ENCODE measurements around the gene C1orf21.

C1orf21 gene

DNA sequence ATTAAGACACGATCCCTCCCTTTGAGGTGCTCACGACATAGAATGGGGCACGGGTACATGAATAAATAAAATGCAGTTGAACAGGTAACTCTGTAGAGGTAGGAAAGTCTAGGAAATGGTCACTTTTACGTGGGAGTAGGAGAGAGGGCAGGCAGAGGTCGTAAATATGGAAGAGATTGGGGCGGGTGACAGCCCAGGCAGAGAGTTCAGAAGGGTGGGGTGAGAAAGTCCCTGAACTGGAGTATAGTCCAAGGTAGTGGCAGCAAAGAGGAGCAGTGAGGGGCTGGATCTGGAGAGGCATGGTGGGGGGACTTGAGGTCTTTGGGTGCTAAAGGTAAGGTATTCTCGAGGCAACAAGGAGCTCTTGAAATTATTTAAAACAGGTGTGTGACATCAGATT, 147.9 kb downstream of the C1orf21 start:
- no peaks in the 10 kb centered on the region for H3K27me3 ChIP-seq (ENCODE audit: control insufficient read depth, insufficient read depth, low read length)
- no peak overlapping the region for H3K4me3 ChIP-seq (ENCODE audit: low read depth, low read length)
- no peaks in the 10 kb centered on the region for H3K36me3 ChIP-seq (ENCODE audit: control insufficient read depth, insufficient read depth, low read length)
- H3K27ac ChIP-seq (ENCODE audit: low read depth, low read length), result no peak overlapping the region
- H3K9ac ChIP-seq (ENCODE audit: low read length), result no peak overlapping the region
- no peaks in the 10 kb centered on the region for H3K4me1 ChIP-seq (ENCODE audit: control insufficient read depth, insufficient read depth, low read length)
- H3K9me3 ChIP-seq (ENCODE audit: control insufficient read depth, insufficient read depth, low read depth, low read length), result no peaks in the 10 kb centered on the region

DNA sequence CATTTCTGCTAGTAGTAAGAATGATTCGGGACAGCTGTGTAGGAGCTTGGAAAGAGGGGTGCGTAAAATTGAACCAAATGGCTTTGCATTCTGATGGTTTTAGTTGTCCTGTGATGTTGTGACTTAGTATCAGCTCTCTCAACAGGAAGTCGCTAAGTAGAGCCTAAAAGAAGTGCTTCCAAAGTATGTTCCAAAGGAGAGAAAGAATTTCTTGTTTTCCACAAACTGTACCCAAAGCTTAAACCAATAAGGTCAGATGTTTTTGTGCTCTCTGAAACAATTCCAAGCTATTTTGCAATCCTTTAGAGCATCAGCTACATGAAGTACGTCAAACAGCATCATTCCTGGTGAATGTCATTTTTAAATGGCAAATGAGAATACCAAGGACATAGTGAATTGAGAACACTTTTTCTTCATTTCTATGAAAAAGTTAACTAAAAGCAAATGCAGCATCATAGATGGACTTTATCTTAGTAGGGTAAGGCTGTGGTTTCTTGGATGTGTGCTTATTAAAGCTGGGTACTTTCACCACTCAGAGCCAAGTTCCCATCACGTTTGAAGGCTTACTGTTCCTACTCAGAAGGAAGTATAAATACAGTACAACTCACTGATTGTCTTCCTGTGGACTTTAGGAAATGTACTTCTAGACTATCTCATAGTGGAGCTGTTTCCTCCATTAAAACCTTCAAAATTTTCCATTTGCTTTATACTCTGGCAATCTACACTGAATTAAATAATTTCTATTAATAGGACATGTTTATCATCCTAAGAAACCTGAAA, 148.6 kb downstream of the C1orf21 start:
- Histone ChIP-seq H3K4me3 (ENCODE audit: low read depth, low read length) (no peak overlapping the region), H3K36me3 (ENCODE audit: control insufficient read depth, insufficient read depth, low read length) (no peaks in the 10 kb centered on the region)

DNA sequence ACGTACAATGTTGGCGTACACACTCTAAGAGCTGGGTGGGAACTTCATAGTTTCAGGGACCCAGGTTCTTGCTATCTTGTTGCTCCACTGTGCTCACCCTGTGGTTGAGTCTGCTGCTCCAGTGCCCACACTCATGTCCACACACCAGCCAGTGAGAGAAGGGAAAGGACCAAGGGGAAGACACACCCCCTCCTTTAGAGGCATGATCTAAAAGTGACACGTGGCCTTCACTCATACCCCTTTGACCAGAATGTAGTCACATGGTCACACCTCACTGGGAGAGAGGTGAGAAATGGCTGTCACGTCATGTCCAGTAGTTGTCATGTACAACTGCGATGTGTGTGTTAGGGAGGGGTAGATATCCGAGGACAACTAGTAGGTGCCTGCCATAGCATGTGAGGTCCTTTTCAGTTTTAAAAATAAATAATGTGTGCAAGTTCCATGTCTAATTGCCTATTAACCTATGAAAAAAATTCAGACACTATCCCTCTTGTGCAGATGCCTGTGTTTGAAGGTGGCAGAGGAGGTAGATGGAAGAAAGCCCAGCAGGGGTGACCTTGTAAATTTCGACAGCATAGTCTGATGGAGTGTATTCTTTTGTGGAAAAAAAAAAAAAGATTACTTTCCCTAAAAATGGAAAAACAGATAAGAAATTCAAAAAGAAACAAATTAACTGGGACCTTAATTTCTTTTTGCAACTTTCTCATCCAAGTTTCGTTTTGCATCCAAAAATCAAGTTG, 149.6 kb downstream of the C1orf21 start:
- Histone ChIP-seq H3K27ac (ENCODE audit: low read depth, low read length) (no peak overlapping the region), H3K4me1 (ENCODE audit: control insufficient read depth, insufficient read depth, low read length) (no peaks in the 10 kb centered on the region), H3K36me3 (ENCODE audit: control insufficient read depth, insufficient read depth, low read length) (no peaks in the 10 kb centered on the region), H3K9ac (ENCODE audit: low read length) (no peak overlapping the region), H3K9me3 (ENCODE audit: control insufficient read depth, insufficient read depth, low read depth, low read length) (no peaks in the 10 kb centered on the region), H3K27me3 (ENCODE audit: control insufficient read depth, insufficient read depth, low read length) (no peaks in the 10 kb centered on the region), H3K4me3 (ENCODE audit: low read depth, low read length) (no peak overlapping the region)

More for the DNA sequence above, 148.6 kb downstream of the C1orf21 start:
- Histone ChIP-seq H3K4me1 (ENCODE audit: control insufficient read depth, insufficient read depth, low read length) (no peaks in the 10 kb centered on the region), H3K9ac (ENCODE audit: low read length) (no peak overlapping the region), H3K9me3 (ENCODE audit: control insufficient read depth, insufficient read depth, low read depth, low read length) (no peaks in the 10 kb centered on the region), H3K27ac (ENCODE audit: low read depth, low read length) (no peak overlapping the region), H3K27me3 (ENCODE audit: control insufficient read depth, insufficient read depth, low read length) (no peaks in the 10 kb centered on the region)

DNA sequence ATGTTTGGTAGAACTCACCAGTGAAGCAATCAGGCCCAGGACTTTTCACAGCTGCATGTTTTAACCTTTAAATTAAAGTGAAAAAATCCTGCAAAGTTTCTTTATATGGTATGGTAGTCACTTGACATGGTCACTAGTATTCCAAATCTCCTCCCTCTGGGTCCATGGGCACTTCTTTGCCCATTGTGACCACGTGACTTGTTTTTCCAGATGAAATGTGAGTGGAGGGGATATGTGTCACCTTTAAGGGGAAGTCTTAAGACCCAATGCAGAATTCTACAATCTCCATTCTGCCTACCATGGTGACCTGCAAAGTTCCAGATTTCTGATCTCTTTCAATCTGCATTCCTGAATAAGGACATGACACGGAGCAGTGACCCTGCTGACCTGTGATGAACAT, 152.8 kb downstream of the C1orf21 start:
- Histone ChIP-seq H3K36me3 (ENCODE audit: control insufficient read depth, insufficient read depth, low read length) (no peaks in the 10 kb centered on the region), H3K27ac (ENCODE audit: low read depth, low read length) (no peak overlapping the region), H3K4me3 (ENCODE audit: low read depth, low read length) (no peak overlapping the region), H3K9me3 (ENCODE audit: control insufficient read depth, insufficient read depth, low read depth, low read length) (no peaks in the 10 kb centered on the region), H3K4me1 (ENCODE audit: control insufficient read depth, insufficient read depth, low read length) (no peaks in the 10 kb centered on the region), H3K27me3 (ENCODE audit: control insufficient read depth, insufficient read depth, low read length) (no peaks in the 10 kb centered on the region), H3K9ac (ENCODE audit: low read length) (no peak overlapping the region)

DNA sequence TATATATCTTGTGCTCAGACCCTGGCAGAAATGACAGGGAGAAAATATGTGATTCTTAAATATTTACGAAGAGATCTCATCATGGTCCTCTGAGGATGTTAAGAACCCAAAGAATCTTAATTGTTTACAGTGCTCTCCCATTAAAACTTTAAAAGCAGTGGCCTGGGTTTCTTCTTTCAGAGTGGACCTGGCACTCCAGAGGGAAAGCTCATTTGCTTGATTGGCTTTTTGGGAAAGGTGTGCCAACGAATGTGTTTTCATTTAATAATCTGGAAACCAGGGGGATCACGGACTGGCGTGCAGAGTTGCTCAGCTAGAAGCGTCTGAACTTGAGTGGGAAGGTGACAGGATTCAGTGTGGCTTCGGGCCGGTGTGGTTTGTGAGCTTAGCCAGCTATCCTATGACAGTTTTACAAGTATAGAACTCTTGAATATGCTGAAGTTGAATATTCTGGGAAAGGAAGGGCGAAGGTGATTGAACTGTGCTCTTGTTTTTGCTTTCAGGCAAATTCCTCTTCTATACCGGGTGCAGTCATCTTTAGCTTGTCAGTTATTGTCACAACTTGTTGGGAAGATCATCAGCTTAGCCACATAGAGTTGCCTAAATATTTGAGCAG, 154.8 kb downstream of the C1orf21 start:
- Histone ChIP-seq H3K9ac (ENCODE audit: low read length) (no peak overlapping the region), H3K4me3 (ENCODE audit: low read depth, low read length) (no peak overlapping the region), H3K36me3 (ENCODE audit: control insufficient read depth, insufficient read depth, low read length) (no peaks in the 10 kb centered on the region), H3K27me3 (ENCODE audit: control insufficient read depth, insufficient read depth, low read length) (no peaks in the 10 kb centered on the region), H3K4me1 (ENCODE audit: control insufficient read depth, insufficient read depth, low read length) (no peaks in the 10 kb centered on the region), H3K27ac (ENCODE audit: low read depth, low read length) (no peak overlapping the region), H3K9me3 (ENCODE audit: control insufficient read depth, insufficient read depth, low read depth, low read length) (no peaks in the 10 kb centered on the region)

DNA sequence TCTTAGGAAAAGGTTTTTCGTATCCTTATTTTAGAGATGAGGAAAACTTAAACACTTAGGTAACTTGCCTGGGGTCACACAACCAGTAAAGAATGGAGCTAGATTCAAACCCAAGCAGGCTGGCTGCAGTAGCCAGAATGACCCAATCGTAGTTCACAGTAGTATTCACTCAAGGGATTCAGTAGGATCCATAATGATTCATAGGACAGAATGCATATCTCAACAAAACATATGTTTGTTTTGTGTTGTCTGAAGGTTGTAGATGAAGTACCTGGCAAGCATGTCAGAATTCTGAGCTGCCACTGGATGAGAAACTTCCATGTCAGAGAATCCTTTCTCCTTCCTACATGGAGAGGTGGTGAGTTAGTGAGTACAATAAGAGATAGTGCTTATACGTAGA, 155.5 kb downstream of the C1orf21 start:
- Histone ChIP-seq H3K36me3 (ENCODE audit: control insufficient read depth, insufficient read depth, low read length) (no peaks in the 10 kb centered on the region), H3K9ac (ENCODE audit: low read length) (no peak overlapping the region), H3K9me3 (ENCODE audit: control insufficient read depth, insufficient read depth, low read depth, low read length) (no peaks in the 10 kb centered on the region), H3K27ac (ENCODE audit: low read depth, low read length) (no peak overlapping the region), H3K4me3 (ENCODE audit: low read depth, low read length) (no peak overlapping the region), H3K27me3 (ENCODE audit: control insufficient read depth, insufficient read depth, low read length) (no peaks in the 10 kb centered on the region), H3K4me1 (ENCODE audit: control insufficient read depth, insufficient read depth, low read length) (no peaks in the 10 kb centered on the region)

DNA sequence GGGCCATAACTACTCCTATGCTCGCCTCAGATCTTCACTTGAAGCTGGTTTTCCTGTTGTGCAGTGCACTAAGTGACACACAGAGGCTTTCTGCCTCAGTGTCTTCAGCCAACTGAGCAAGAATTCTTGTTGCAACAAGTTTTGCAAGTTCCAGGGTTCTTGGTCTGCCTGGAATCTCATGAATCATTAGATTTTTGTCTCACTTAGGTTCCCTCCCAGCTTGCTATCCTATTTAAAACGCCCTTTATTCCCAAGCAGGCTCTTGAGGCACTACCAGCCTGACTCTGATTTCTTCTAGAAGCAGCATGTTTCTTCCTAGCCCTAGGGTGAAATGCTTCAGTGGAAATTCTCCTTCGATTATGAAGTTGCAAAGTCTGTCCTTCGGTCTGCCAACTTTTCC, 158.8 kb downstream of the C1orf21 start:
- H3K4me3 ChIP-seq (ENCODE audit: low read depth, low read length), result no peak overlapping the region
- H3K36me3 ChIP-seq (ENCODE audit: control insufficient read depth, insufficient read depth, low read length), result no peaks in the 10 kb centered on the region
- H3K27me3 ChIP-seq (ENCODE audit: control insufficient read depth, insufficient read depth, low read length), result no peaks in the 10 kb centered on the region
- H3K9ac ChIP-seq (ENCODE audit: low read length), result no peak overlapping the region
- no peak overlapping the region for H3K27ac ChIP-seq (ENCODE audit: low read depth, low read length)
- no peaks in the 10 kb centered on the region for H3K9me3 ChIP-seq (ENCODE audit: control insufficient read depth, insufficient read depth, low read depth, low read length)
- no peaks in the 10 kb centered on the region for H3K4me1 ChIP-seq (ENCODE audit: control insufficient read depth, insufficient read depth, low read length)

DNA sequence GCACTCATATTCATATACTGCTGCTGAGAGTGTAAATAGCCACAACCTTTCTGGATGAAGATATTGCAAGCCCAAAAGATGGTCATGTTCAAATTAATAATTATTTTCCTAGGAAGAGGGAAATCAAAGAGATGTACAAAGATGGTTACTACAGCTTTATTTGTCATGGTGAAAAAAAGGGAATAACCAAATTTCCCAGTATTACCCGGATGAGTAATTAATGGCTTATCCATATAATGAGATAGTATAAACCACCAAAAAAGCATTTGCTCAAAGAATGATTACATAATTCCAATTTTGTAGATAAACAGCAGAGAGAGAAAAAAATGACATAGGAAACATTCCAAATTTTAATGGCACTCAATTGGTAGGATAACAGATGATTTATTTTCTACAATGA, 165.6 kb downstream of the C1orf21 start:
- no peaks in the 10 kb centered on the region for H3K27me3 ChIP-seq (ENCODE audit: control insufficient read depth, insufficient read depth, low read length)
- no peaks in the 10 kb centered on the region for H3K9me3 ChIP-seq (ENCODE audit: control insufficient read depth, insufficient read depth, low read depth, low read length)
- no peaks in the 10 kb centered on the region for H3K36me3 ChIP-seq (ENCODE audit: control insufficient read depth, insufficient read depth, low read length)
- no peak overlapping the region for H3K27ac ChIP-seq (ENCODE audit: low read depth, low read length)
- H3K9ac ChIP-seq (ENCODE audit: low read length), result no peak overlapping the region
- H3K4me3 ChIP-seq (ENCODE audit: low read depth, low read length), result no peak overlapping the region
- H3K4me1 ChIP-seq (ENCODE audit: control insufficient read depth, insufficient read depth, low read length), result peaks cover 4% of the 10 kb centered on the region; the same call in 1 of the 2 replicates

DNA sequence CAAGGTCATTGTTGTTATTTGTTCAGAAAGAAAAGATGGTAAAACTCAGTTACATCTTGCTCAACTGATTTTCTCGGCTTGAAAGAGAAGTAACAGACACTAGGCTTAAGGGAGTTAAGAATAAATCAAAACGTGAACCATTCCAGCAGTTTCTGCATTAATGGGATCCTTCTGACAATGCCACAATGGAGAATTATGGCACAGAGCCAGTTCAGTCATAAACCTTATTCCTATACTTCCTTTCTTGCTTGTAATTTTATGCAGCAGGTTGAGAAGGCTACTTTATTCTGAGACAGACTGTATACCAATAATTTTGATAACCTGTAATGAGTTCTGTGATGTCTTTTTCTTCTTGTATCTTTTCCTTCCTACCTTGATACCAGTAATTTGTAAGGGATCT, 167.0 kb downstream of the C1orf21 start:
- Histone ChIP-seq H3K4me3 (ENCODE audit: low read depth, low read length) (no peak overlapping the region), H3K4me1 (ENCODE audit: control insufficient read depth, insufficient read depth, low read length) (peaks cover 4% of the 10 kb centered on the region; the same call in 1 of the 2 replicates), H3K27ac (ENCODE audit: low read depth, low read length) (no peak overlapping the region), H3K9me3 (ENCODE audit: control insufficient read depth, insufficient read depth, low read depth, low read length) (no peaks in the 10 kb centered on the region), H3K9ac (ENCODE audit: low read length) (no peak overlapping the region), H3K27me3 (ENCODE audit: control insufficient read depth, insufficient read depth, low read length) (no peaks in the 10 kb centered on the region), H3K36me3 (ENCODE audit: control insufficient read depth, insufficient read depth, low read length) (no peaks in the 10 kb centered on the region)

DNA sequence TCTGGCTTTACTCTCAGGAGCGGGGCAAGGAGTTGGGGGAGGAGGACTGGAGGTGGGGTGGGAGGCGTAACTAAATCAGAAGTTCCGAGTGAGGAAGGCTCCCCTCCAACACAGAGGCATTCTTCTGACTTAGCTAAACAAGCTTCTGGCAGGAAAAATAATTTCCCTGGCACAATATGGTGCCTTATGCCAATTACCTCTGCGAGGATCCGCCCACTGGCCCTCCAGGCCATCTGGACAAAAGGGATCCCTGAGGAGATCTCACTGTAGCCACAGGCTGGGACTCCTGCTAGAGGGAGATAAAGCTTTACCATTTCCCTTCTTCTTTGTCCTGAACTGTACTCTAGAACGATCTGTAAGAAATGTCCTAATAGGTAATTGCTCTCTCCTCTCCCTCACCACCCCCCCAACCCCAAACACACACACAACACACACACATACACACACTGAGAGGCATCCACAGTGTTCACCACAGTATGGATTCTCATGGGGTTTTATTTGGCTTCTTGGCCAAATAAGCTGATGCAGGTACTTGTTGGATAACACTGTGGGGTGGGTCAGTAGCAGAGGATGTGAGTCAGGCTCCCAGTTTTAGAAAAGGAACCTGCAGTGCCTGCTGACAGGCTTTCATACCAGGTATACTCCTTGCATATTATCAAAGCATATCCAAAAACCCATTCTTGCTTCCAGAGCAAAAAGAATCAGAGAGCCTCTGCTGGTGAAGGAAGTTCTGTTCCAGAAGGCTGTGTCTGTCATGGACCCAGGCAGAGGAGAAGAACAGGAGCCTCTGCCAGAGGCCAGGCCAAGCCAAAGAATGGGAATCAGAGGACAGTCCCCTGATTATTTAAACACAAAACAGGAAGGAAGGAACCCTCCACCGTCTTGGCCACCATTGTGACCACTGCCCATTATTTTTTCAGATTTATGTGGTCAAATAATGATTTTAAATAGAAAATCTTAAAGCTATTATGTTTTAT, 169.1 kb downstream of the C1orf21 start:
- H3K4me1 ChIP-seq (ENCODE audit: control insufficient read depth, insufficient read depth, low read length), result peaks cover 4% of the 10 kb centered on the region; the same call in 1 of the 2 replicates
- H3K9me3 ChIP-seq (ENCODE audit: control insufficient read depth, insufficient read depth, low read depth, low read length), result no peaks in the 10 kb centered on the region
- no peak overlapping the region for H3K4me3 ChIP-seq (ENCODE audit: low read depth, low read length)
- no peaks in the 10 kb centered on the region for H3K27me3 ChIP-seq (ENCODE audit: control insufficient read depth, insufficient read depth, low read length)
- H3K27ac ChIP-seq (ENCODE audit: low read depth, low read length), result no peak overlapping the region
- H3K36me3 ChIP-seq (ENCODE audit: control insufficient read depth, insufficient read depth, low read length), result no peaks in the 10 kb centered on the region
- H3K9ac ChIP-seq (ENCODE audit: low read length), result no peak overlapping the region
